ENCODE measurements around the gene MAML3.

- no peak for TF ChIP-seq CTCF (IDR thresholded peaks at IDR 0.05)
- TF ChIP-seq EP300 (IDR thresholded peaks at IDR 0.05): no peak
- no peak for TF ChIP-seq POLR2A (IDR thresholded peaks at IDR 0.05)
These were observed 355.5 kb downstream of the MAML3 start for GRCh38 chr4:139798456-139798855.
